Islet of Langerhans (tissue), 1 donor: ENCODE results near the gene PTPRJ.

ENCODE experiments used
- FAIRE-seq: peaks from one replicate; lab custom pipeline; 2011; peaks lifted over from hg19 to GRCh38; lab: Jason Lieb, UNC

The PTPRJ gene

GRCh38 chr11:48041877-48042695, 61.7 kb downstream of the PTPRJ start:
- FAIRE-seq, result no peak

DNA sequence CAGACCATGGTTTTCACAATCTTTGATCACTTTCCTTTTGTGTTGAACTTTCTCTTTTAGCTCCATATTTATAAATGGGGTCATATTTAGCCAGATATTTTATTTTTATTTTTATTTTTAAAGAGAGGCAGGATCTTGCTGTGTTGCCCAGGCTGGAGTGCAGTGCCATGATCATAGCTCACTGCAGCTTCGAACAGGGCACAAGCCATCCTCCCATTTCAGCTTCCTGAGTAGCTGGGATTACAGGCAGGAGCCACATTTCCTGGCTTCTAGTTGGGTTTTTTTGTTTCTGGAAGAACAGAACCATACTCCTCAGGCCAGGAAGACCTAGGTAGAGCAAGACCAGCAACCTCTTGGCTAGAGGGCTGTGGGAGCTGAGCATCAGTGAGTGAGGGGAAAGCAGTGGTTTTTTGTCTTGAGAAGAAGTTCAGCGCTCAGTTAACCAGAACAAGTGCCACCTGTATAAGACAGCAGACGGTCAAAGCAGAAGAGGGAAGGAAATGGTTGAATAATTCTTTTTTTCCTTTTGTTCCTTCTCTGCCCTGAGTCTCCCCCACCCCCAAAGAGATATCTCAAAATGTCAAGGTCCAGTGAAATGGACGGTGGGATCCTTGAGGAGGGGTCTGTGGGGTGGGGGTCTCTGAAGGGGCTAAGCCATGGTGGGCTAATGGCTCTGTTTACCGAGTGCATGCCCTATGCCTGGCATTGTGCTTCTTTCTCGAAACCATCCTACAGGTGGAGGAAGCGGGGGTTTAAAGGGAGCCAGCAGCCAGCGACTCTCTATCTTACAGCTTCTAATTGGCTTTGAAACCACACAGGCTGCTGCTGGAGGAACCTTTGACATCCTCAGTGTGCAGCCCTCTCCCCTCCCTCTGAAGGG, 63.0 kb downstream of the PTPRJ start:
- no peak for FAIRE-seq

DNA sequence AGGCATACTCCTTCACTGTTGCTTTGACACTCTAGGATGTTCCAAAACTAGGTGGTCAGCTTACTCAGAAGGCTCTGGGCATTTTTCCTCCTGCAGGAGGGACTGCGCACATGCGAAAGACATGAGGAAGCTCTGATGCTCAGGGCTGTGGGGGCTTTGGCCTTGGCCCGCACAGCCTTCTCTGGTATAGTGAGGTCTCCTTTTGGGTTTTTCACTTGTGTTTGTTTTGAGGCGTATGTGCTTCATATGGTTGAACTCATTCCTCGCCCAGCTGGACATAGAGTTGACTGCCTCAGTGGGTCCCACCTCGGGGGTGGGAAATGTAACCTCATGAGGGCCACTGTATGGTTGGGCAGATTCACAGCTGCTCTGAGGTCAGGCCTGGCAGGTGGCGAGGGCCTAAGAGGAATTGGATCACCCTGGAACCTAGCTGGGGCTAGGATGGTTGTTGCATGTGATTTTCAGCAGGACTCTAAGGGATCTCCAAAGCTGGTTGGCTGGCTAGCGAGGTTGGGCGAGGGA, 63.7 kb downstream of the PTPRJ start:
- no peak for FAIRE-seq

DNA sequence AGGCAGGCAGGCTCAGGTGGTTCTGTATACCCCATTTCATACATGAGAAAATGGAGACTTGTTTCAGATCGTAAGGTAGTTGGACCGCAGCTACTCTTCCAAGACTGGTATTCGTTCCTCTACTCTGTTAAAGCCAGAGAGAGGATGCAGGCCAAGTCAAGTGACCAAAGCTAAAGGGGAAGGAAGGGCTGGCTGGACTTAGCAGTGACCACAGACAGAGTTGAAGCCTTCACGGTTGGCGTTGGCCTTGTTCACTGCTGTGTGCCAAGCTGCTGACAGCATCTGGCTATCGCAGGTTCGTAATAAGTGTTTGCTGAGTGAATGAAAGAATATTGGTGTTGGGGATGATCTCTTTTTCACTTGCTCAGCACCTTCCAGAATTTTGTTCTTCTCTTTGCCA, 64.2 kb downstream of the PTPRJ start:
- FAIRE-seq, result no peak

- no peak for FAIRE-seq
These were observed 65.2 kb downstream of the PTPRJ start for GRCh38 chr11:48045536-48045935.

DNA sequence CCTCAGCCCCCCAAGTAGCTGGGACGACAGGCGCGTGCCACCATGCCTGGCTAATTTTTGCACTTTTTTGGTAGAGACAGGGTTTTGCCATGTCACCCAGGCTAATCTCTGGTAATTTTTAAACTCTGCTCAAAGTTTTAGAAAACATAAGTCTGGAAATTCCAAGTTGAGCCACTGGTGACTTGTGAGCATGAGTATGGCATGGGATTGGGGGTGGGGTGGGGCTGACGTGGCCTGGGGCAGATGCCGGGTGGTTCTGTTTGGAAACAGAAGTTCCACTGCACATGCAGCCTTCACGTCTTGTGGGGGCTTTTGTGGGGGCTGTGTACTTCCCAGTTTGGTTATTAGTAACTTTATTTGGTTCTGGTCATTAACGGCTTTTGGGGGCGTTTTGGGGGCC, 67.3 kb downstream of the PTPRJ start:
- no peak for FAIRE-seq

GRCh38 chr11:48049036-48049435, 68.7 kb downstream of the PTPRJ start:
- FAIRE-seq, result no peak

GRCh38 chr11:48050304-48050703, 69.9 kb downstream of the PTPRJ start:
- no peak for FAIRE-seq

DNA sequence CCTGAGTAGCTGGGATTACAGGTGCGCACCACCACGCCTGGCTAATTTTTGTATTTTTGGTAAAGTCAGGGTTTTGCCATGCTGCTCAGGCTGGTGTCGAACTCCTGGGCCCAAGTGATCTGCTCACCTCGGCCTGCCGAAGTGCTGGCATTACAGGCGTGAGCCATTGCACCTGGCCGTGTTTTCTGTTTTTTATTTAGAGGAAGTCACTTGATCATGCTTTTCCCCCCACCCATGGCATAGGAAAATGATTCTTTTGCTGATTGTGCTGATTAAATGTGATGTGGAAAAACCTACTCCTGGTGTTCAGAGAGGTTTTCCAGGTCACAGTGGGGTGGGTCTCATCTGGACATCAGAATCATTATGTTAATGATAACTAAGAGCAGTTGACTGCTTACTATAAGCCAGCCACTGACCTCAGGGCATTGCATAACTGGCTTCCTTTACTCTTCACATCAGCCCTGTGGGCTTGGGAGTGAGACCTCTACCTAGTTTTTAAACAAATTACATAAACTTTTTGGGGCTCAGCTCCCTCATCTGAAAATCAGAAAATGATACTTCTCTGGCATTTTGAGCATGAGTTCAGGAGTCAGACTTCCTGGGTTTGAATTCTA, 71.0 kb downstream of the PTPRJ start:
- FAIRE-seq, result no peak

GRCh38 chr11:48052183-48053044, 72.1 kb downstream of the PTPRJ start:
- no peak for FAIRE-seq

DNA sequence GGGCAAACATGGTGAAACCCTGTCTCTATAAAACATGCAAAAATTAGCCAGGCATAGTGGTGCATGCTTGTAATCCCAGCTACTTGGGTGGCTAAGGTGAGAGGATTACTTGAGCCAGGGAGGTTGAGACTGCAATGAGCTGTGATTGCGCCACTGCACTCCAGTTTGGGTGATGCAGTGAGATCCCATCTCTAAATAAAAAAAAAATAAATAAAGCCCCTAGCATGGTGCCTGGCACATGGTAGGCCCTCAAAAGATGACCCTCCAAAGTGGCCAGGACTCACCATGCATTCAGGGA, 74.6 kb downstream of the PTPRJ start:
- FAIRE-seq, result no peak

GRCh38 chr11:48055292-48056132, 75.2 kb downstream of the PTPRJ start:
- FAIRE-seq, result no peak

DNA sequence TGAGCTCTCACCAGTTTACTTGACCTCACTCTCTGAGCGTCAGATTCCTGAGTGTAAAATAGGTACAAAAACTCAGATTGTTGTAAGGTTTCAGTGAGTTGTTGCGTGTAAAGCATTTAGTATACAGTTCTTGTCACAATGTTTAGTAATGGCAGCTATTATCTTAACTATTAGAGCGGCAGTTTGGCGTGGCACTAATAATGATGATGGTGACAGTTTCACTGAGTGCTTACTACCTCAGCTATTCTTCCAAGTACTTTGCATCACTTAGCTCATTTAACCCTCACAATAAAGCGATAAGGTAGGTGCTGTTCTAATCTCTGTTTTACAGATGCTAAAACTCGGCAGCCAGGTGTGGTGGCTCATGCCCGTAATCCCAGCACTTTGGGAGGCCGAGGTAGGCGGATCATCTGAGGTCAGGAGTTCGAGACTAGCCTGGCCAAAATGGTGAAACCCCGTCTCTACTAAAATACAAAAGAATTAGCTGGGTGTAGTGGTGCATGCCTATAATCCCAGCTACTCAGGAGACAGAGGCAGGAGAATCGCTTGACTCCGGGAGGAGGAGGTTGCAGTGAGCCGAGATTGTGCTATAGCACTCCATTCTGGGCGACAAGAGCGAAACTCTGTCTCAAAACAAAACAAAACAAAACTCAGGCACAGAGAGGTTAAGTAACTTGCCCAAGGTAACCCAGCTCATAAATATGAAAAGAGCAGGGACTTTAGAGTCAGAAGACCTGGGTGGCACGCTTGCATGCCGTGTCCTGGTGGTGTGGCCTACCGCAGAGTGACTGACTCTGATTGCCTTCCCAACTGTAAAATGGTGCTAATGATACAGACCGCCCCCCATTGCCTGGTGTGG, 76.2 kb downstream of the PTPRJ start:
- no peak for FAIRE-seq

DNA sequence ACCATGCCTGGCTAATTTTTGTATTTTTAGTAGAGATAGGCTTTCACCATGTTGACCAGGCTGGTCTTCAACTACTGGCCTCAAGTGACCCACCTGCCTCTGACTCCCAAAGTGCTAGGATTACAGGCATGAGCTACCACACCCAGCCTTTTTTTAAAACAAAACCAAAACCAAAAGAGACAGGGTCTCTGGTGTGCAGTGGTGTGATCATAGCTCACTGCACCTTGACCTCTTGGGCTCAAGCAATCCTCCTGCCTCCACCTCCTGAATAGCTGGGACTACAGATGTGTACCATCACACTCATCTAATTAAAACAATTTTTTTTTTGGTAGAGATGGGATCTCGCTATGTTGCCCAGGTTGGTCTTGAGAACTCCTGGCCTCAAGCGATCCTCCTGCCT, 77.7 kb downstream of the PTPRJ start:
- no peak for FAIRE-seq

DNA sequence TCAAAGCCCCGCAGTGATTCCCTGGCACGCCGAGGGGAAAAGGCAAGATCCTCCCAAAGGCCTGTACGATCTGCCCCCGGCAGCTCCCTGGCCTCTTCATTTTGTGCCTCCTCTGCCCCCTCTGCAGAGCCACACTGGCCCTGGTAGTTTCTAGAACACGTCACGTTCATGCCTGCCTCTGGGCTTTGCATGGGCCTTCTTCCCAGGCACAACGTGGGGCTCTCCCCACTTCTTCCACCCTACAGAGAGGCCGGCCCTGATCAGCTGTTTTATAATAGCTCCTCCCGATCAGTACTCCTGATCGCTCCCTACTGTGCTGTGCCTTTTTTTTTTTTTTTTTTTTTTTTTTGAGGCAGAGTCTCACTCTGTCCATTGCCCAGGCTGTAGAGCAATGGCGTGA, 78.4 kb downstream of the PTPRJ start:
- no peak for FAIRE-seq

DNA sequence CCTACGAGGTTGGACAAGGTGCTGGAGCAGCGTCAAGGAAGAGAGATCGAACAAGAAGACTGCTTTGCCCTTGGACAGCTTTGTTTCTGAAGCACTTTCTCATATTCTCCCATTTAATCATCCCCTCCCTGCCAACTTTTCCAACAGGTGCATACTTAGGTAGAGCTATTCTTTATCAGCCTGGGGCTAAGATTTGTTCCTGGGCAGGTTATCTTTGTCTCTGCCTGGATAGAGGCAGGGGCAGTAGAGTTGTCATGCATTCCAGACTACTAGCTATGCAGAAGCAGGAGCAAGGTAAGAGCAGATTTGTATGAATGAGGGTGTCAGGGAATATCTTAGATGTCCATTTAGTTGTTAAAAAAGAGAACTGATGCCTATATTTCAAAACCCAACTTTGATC, 82.3 kb downstream of the PTPRJ start:
- no peak for FAIRE-seq

DNA sequence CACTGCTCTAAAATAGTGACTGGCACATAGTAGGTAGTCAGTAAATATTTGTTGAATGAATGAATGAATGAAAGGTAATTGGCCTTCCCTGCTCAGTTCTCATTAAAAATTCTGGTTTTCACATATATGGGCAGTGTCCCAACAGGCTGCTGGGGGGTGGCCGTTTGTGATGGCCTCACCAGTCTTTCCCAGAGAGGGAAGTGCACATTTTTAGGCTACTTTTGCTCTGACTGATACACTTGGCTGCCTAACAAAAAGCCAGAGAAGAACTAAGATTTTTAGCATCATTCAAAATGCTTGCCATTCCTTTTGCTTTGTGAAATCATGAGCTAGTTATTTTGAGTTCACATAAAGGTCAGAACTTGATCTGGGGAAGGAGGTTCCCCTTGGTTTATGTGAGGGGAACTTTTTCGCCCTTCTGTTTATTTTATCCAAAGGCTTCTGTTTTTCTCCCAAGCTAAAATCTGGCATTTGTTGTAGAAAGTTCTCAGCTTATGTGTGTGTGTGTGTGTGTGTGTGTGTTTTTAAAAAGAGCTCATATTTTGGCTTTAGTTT, 83.1 kb downstream of the PTPRJ start:
- no peak for FAIRE-seq

DNA sequence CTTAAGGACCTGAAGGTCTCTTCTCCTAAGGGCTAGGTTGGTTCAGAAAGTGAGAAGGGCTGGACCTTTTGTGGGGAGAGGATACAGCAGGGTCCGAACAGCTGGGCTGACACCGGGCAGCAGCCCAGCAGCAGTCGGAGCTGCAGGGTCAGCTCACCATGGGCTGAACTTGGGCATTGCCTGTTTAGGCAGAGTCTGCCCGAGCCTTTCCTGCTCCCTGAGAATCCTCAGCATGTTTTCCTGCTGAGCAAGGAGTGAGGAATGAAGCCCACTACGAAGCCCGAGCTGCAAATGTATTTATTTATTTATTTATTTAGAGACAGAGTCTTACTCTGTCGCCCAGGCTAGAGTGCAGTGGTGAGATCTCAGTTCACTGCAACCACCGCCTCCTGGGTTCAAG, 83.9 kb downstream of the PTPRJ start:
- no peak for FAIRE-seq

GRCh38 chr11:48066881-48067800, 86.8 kb downstream of the PTPRJ start:
- no peak for FAIRE-seq
